Endodermal cell (in vitro differentiated cells): ENCODE measurements around the gene CAMK2A. TPM values are rescaled to one million over a fixed set of nuclear protein-coding genes. Genes with fewer than 3 reads are reported as not detected.

ENCODE experiments used
- DNase-seq: peaks from one replicate; pipeline ENCODE4 v3.0.0-alpha.2; 2017
- H3K27ac ChIP-seq: 2 replicates; pipeline ENCODE4 v1.5.1; 2013; ENCODE audit warnings: mild to moderate bottlenecking, low read depth, low read length, moderate library complexity
- H3K27me3 ChIP-seq: 2 replicates; pipeline ENCODE4 v1.6.1; 2013; ENCODE audit warnings: mild to moderate bottlenecking, low read length, moderate library complexity; ENCODE audit not compliant: insufficient read depth, control insufficient read depth, poor library complexity, severe bottlenecking
- H3K36me3 ChIP-seq: 2 replicates; pipeline ENCODE4 v1.7.0; 2013; ENCODE audit warnings: mild to moderate bottlenecking, low read length, moderate library complexity; ENCODE audit not compliant: control insufficient read depth, insufficient read depth
- H3K4me1 ChIP-seq: one replicate; pipeline ENCODE4 v1.7.0; 2013; ENCODE audit warnings: low read length; ENCODE audit not compliant: control insufficient read depth, insufficient read depth
- H3K4me3 ChIP-seq: 2 replicates; pipeline ENCODE4 v1.5.1; 2013; ENCODE audit warnings: mild to moderate bottlenecking, low read length, moderate library complexity
- H3K9ac ChIP-seq: 2 replicates; pipeline ENCODE4 v1.6.1; 2013; ENCODE audit warnings: mild to moderate bottlenecking, low read length, moderate library complexity; ENCODE audit not compliant: poor library complexity, severe bottlenecking; ENCODE audit errors: extremely low read depth
- H3K9me3 ChIP-seq: 2 replicates; pipeline ENCODE4 v1.6.1; 2013; ENCODE audit warnings: mild to moderate bottlenecking, low read length, moderate library complexity; ENCODE audit not compliant: control insufficient read depth
- H3K27ac Mint-ChIP-seq: 2 replicates; pipeline ENCODE4 v1.8.0; 2020; ENCODE audit warnings: mixed read lengths
- H3K27me3 Mint-ChIP-seq: 2 replicates; pipeline ENCODE4 v1.8.0; 2021; ENCODE audit warnings: mild to moderate bottlenecking, mixed read lengths; ENCODE audit not compliant: insufficient read depth
- H3K36me3 Mint-ChIP-seq: 2 replicates; pipeline ENCODE4 v1.8.0; 2020; ENCODE audit warnings: low read depth, mixed read lengths
- H3K4me1 Mint-ChIP-seq: 2 replicates; pipeline ENCODE4 v1.8.0; 2020; ENCODE audit warnings: mixed read lengths
- H3K4me3 Mint-ChIP-seq: 2 replicates; pipeline ENCODE4 v1.8.0; 2020; ENCODE audit warnings: mild to moderate bottlenecking, moderate library complexity, mixed read lengths
- H3K9me3 Mint-ChIP-seq: 2 replicates; pipeline ENCODE4 v1.8.0; 2020; ENCODE audit warnings: mild to moderate bottlenecking, mixed read lengths
- WGBS, 2 experiments: methylation state at CpG; one replicate each; pipeline versions ENCODE4 v1.1.5 to v1.1.7; 2013; ENCODE audit warnings: missing lambda C conversion rate in 2 of 2, mixed read lengths in 1 of 2; ENCODE audit not compliant: insufficient coverage in 1 of 2, insufficient read length in 1 of 2; 5-methylcytosine and 5-hydroxymethylcytosine counted together
- total RNA-seq, 2 donors: library from RNA; stranded (reverse); fragmentation: NEBNext Ultra II Directional in 1 of 2; extraction: Animal tissue kit (Norgen Biotek cat#: 25700) in 1 of 2; gene quantifications; 2 replicates in 1 of 2; 3 replicates in 1 of 2; pipeline ENCODE4 v1.2.1, GENCODE V29; 2021
- TF ChIP-seq, protein P1 (sequence below): fragments of 200-600 bp; sonication (generic); conservative IDR thresholded peaks from 2 replicates; pipeline ENCODE4 v1.5.0; 2021; ENCODE audit warnings: antibody characterized with exemption, mild to moderate bottlenecking

CAMK2A gene
- total RNA-seq, 2 donors from 2014 or later = 0.31 to 0.49 TPM

DNA sequence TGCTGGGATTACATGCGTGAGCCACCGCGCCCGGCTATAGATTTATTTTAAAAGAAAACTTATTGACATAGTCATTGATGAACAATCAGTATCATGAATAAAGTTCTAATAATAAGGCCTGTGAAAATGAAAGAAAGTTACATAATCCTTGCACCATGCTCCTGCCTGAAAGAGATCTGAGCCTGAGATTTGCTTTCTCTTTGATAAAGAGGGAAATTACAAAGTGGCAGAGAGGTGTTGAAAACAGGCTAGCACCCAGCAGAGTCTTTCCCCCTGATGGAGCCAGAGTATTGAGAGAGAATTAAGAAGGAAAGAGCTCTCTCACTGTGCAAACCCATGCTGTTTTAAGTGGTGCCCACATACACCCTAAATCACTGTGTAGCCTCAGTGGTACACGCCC lies 62.5 kb downstream of the CAMK2A start:
- 75 to 88% methylated on average over 2 to 5 of the region's 5 CpGs for WGBS, 2 experiments
- H3K27ac Mint-ChIP-seq = no peak overlapping the region
- H3K4me1 Mint-ChIP-seq = peaks cover 8% of the 10 kb centered on the region
- H3K27me3 ChIP-seq = peaks cover 3% of the 10 kb centered on the region
- DNase-seq = no peak
- H3K27ac ChIP-seq = no peak overlapping the region
- TF ChIP-seq, protein P1, sequence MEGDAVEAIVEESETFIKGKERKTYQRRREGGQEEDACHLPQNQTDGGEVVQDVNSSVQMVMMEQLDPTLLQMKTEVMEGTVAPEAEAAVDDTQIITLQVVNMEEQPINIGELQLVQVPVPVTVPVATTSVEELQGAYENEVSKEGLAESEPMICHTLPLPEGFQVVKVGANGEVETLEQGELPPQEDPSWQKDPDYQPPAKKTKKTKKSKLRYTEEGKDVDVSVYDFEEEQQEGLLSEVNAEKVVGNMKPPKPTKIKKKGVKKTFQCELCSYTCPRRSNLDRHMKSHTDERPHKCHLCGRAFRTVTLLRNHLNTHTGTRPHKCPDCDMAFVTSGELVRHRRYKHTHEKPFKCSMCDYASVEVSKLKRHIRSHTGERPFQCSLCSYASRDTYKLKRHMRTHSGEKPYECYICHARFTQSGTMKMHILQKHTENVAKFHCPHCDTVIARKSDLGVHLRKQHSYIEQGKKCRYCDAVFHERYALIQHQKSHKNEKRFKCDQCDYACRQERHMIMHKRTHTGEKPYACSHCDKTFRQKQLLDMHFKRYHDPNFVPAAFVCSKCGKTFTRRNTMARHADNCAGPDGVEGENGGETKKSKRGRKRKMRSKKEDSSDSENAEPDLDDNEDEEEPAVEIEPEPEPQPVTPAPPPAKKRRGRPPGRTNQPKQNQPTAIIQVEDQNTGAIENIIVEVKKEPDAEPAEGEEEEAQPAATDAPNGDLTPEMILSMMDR = no peak
- no peak overlapping the region for H3K4me3 ChIP-seq
- no peaks in the 10 kb centered on the region for H3K4me1 ChIP-seq
- no peak overlapping the region for H3K4me3 Mint-ChIP-seq
- no peaks in the 10 kb centered on the region for H3K9me3 Mint-ChIP-seq
- H3K36me3 Mint-ChIP-seq = no peaks in the 10 kb centered on the region
- H3K9ac ChIP-seq = no peak overlapping the region
- peaks cover 4% of the 10 kb centered on the region for H3K27me3 Mint-ChIP-seq
- H3K9me3 ChIP-seq = no peaks in the 10 kb centered on the region
- H3K36me3 ChIP-seq = no peaks in the 10 kb centered on the region

DNA sequence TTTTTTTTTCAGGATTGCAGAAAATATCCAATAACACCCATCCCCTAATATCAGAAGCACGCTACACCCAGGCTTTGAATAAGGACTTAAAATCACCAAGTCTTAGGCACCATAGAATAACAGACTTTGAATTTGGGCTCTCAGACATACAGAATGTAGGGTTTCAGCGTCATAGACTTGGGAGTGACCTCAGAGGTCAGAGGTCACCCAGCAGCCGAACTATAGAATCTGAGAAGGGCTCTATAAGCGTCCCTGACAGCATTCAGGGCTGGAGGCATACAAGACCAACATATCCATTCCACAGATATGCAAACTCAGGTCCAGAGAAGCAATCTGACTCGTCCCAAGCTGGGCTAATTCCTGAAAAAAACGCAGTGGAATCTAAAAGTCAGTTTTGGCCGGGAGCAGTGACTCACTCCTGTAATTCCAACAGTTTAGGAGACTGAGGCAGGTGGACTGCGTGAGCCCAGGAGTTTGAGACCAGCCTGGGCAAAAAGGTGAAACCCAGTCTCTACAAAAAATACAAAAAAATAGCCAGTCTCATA lies 65.0 kb downstream of the CAMK2A start:
- Histone ChIP-seq H3K9ac (no peak overlapping the region), H3K27ac (no peak overlapping the region), H3K36me3 (no peaks in the 10 kb centered on the region), H3K27me3 (peaks cover 7% of the 10 kb centered on the region), H3K4me1 (no peaks in the 10 kb centered on the region), H3K4me3 (no peak overlapping the region), H3K9me3 (no peaks in the 10 kb centered on the region)
- Mint-ChIP-seq H3K27me3 (peaks cover 15% of the 10 kb centered on the region), H3K27ac (no peak overlapping the region), H3K36me3 (no peaks in the 10 kb centered on the region), H3K9me3 (no peaks in the 10 kb centered on the region), H3K4me3 (no peak overlapping the region), H3K4me1 (peaks cover 8% of the 10 kb centered on the region)
- 57 to 67% methylated on average over 4 to 8 of the region's 8 CpGs for WGBS, 2 experiments
- TF ChIP-seq, protein P1 = no peak
- no peak for DNase-seq

DNA sequence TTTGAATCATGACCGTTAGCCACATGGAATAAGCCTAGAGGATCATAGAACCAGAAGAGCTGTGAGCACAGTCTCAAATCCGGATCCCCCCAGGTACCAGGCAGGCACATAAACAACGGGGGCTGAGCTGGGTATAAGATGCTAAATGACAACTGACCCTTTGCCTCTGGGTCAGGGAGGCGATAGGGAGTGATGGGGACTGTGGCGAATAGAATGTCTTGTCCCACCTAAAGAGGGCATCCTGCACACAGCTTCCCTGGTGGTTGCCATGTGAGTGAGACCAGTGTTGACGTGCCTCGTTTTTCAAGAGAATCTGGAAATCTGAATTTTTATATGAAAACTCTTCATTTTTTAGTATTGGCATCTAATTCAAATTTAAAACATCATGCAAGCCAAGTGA lies 66.1 kb downstream of the CAMK2A start:
- H3K27ac ChIP-seq = no peak overlapping the region
- H3K4me3 ChIP-seq = no peak overlapping the region
- Mint-ChIP-seq H3K27me3 (peaks cover 15% of the 10 kb centered on the region), H3K36me3 (no peaks in the 10 kb centered on the region), H3K4me1 (peaks cover 8% of the 10 kb centered on the region), H3K9me3 (no peaks in the 10 kb centered on the region), H3K27ac (no peak overlapping the region), H3K4me3 (no peak overlapping the region)
- no peaks in the 10 kb centered on the region for H3K9me3 ChIP-seq
- H3K36me3 ChIP-seq = no peaks in the 10 kb centered on the region
- no peak for DNase-seq
- H3K9ac ChIP-seq = no peak overlapping the region
- no peaks in the 10 kb centered on the region for H3K4me1 ChIP-seq
- TF ChIP-seq, protein P1 = no peak
- 81 to 88% methylated on average over 5 to 7 of the region's 7 CpGs for WGBS, 2 experiments
- peaks cover 7% of the 10 kb centered on the region for H3K27me3 ChIP-seq
